Endothelial cell of umbilical vein (primary cell): Measurements from ENCODE around the gene FAM193B. TPM values are rescaled to one million over a fixed set of nuclear protein-coding genes. Genes with fewer than 3 reads are reported as not detected.

Source experiments
- BruUV-seq: library from RNA; stranded (reverse); fragments of 400-500 nt; replicated peaks from 2 replicates; lab custom pipeline; 2021; lab: Mats Ljungman, UMichigan
- CTCF ChIA-PET: fragments of 300-600, 350-600 bp; sonication (Branson Sonifier 250); formaldehyde crosslinking; loops from one replicate; lab custom pipeline; 2021; ENCODE audit warnings: antibody characterized with exemption, inconsistent platforms; lab: Charles Lee
- POLR2A ChIA-PET: fragments of 300-600, 350-600 bp; sonication (Branson Sonifier 250); formaldehyde crosslinking; loops from one replicate; lab custom pipeline; 2021; ENCODE audit warnings: antibody characterized with exemption, inconsistent platforms; lab: Charles Lee
- DNase-seq: peaks from one replicate; pipeline ENCODE4 v3.0.0-alpha.2; 2011; ENCODE audit warnings: low read depth, low spot score
- FAIRE-seq: peaks from 2 replicates; lab custom pipeline; 2011; peaks lifted over from hg19 to GRCh38; lab: Jason Lieb, UNC
- H2AFZ ChIP-seq: 2 replicates; pipeline ENCODE4 v1.6.0; 2012; ENCODE audit warnings: low read depth, low read length, control low read depth, inconsistent platforms
- H3K27ac ChIP-seq: 2 replicates; pipeline ENCODE4 v1.5.1; 2011; ENCODE audit warnings: low read depth, mild to moderate bottlenecking, control low read depth, low read length, moderate library complexity; ENCODE audit not compliant: insufficient read depth
- H3K27me3 ChIP-seq, 2 experiments: 2 replicates each; pipeline versions ENCODE4 v1.6.0 to v1.6.1; 2011; ENCODE audit warnings: low read length in 2 of 2, mixed read lengths in 1 of 2; ENCODE audit not compliant: control insufficient read depth in 2 of 2, insufficient read depth in 2 of 2
- H3K36me3 ChIP-seq, 2 experiments: 2 replicates in 1 of 2; 3 replicates in 1 of 2; pipeline ENCODE4 v1.5.1; 2011; ENCODE audit warnings: low read length in 2 of 2, mild to moderate bottlenecking in 1 of 2, moderate library complexity in 1 of 2; ENCODE audit not compliant: control insufficient read depth in 2 of 2, insufficient read depth in 2 of 2; ENCODE audit errors: extremely low read depth in 1 of 2
- H3K4me1 ChIP-seq: 3 replicates; pipeline ENCODE4 v1.5.1; 2011; ENCODE audit warnings: mild to moderate bottlenecking, low read length; ENCODE audit not compliant: control insufficient read depth, insufficient read depth; ENCODE audit errors: extremely low read depth
- H3K4me2 ChIP-seq: 2 replicates; pipeline ENCODE4 v1.6.1; 2011; ENCODE audit warnings: low read length, control low read depth, mixed read lengths; ENCODE audit not compliant: insufficient read depth
- H3K4me3 ChIP-seq, 3 experiments: fragments of 200-600 bp in 1 of 3; sonication (generic), shearing (Covaris generic) in 1 of 3; replicated peaks in 1 of 3; 2 replicates each; pipeline ENCODE4 v1.5.1; 2011 to 2016; ENCODE audit warnings: control low read depth in 3 of 3, low read length in 3 of 3, mild to moderate bottlenecking in 2 of 3, inconsistent platforms in 1 of 3, low read depth in 1 of 3, moderate library complexity in 1 of 3; ENCODE audit not compliant: insufficient read depth in 1 of 3
- H3K79me2 ChIP-seq: 2 replicates; pipeline ENCODE4 v1.6.0; 2012; ENCODE audit warnings: low read length, inconsistent platforms; ENCODE audit not compliant: control insufficient read depth, insufficient read depth
- H3K9ac ChIP-seq: replicated peaks from 2 replicates; pipeline ENCODE3; 2011; ENCODE audit warnings: low read length, control low read depth; ENCODE audit not compliant: insufficient read depth; ENCODE audit errors: extremely low read depth
- H3K9me1 ChIP-seq: replicated peaks from 3 replicates; pipeline ENCODE4 v1.6.0; 2011; ENCODE audit warnings: mild to moderate bottlenecking, low read length; ENCODE audit not compliant: control insufficient read depth, insufficient read depth; ENCODE audit errors: extremely low read depth
- H3K9me3 ChIP-seq: replicated peaks from 2 replicates; pipeline ENCODE4 v1.5.1; 2012; ENCODE audit warnings: low read length, inconsistent platforms; ENCODE audit not compliant: control insufficient read depth, insufficient read depth
- H4K20me1 ChIP-seq: replicated peaks from 2 replicates; pipeline ENCODE3; 2011; ENCODE audit warnings: mild to moderate bottlenecking, low read length; ENCODE audit not compliant: control insufficient read depth, insufficient read depth; ENCODE audit errors: extremely low read depth
- EZH2 ChIP-seq: IDR thresholded peaks from 2 replicates; pipeline ENCODE4 v1.6.1; 2012; ENCODE audit warnings: borderline replicate concordance, low read depth, mild to moderate bottlenecking, moderate library complexity, low read length, inconsistent platforms; ENCODE audit not compliant: severe bottlenecking
- FOS ChIP-seq: IDR thresholded peaks from 2 replicates; pipeline ENCODE4 v1.6.1; 2011; ENCODE audit warnings: mild to moderate bottlenecking, low read length, moderate library complexity, borderline replicate concordance; ENCODE audit not compliant: insufficient read depth
- GATA2 ChIP-seq: IDR thresholded peaks from 2 replicates; pipeline ENCODE4 v1.7.0; 2011; ENCODE audit warnings: low read depth, mild to moderate bottlenecking, moderate library complexity, mixed read lengths, low read length; ENCODE audit not compliant: insufficient read length, insufficient read depth
- JUN ChIP-seq: IDR thresholded peaks from 2 replicates; pipeline ENCODE4 v1.6.1; 2011; ENCODE audit warnings: borderline replicate concordance, low read depth; ENCODE audit not compliant: insufficient read length, insufficient read depth
- MAX ChIP-seq: IDR thresholded peaks from 2 replicates; pipeline ENCODE4 v1.6.1; 2011; ENCODE audit not compliant: insufficient read depth, insufficient read length
- MYC ChIP-seq: IDR thresholded peaks from one replicate; pipeline ENCODE4 v1.6.1; 2011; ENCODE audit warnings: mild to moderate bottlenecking, low read depth, low read length
- POLR2A ChIP-seq: IDR thresholded peaks from 2 replicates; pipeline ENCODE4 v1.6.1; 2012; ENCODE audit warnings: low read depth, mild to moderate bottlenecking, control low read depth, low read length
- POLR2AphosphoS5 ChIP-seq: IDR thresholded peaks from 2 replicates; pipeline ENCODE4 v1.6.1; 2012; ENCODE audit warnings: low read depth, mild to moderate bottlenecking, control low read depth, low read length, moderate library complexity; ENCODE audit not compliant: insufficient read depth
- dilution Hi-C: fragments of 300-500 bp; cut with MboI; formaldehyde crosslinking; loops from one replicate; pipeline ENCODE4 v1.15.0; 2019; ENCODE audit warnings: low sequenced_read_pairs; ENCODE audit not compliant: extremely low pct_ligation_motif_present
- intact Hi-C: fragments of 100-400 bp; cut with micrococcal nuclease; formaldehyde crosslinking; loops from one replicate; pipeline ENCODE4 v1.10.0; 2022
- polyA plus RNA-seq, 4 experiments: library from polyadenylated mRNA; depleted of rRNA in 3 of 4; stranded (reverse) in 3 of 4; unstranded in 1 of 4; fragments of >200 nt; gene quantifications; 2 replicates each; pipeline versions ENCODE4 v1.2.1 to v1.2.3, GENCODE V29; 2011 to 2012; ENCODE audit warnings: missing spikeins in 1 of 4
- total RNA-seq: library from RNA; stranded (reverse); gene quantifications from 2 replicates; pipeline ENCODE4 v1.2.3, GENCODE V29; 2021
- TF ChIP-seq, protein P1 (sequence below), 2 donors: IDR thresholded peaks; 1 replicate in 1 of 2; 2 replicates in 1 of 2; pipeline ENCODE4 v1.5.1; 2011; ENCODE audit warnings: low read length in 2 of 2, mild to moderate bottlenecking in 2 of 2, moderate library complexity in 2 of 2, control low read depth in 1 of 2, inconsistent platforms in 1 of 2, low read depth in 1 of 2; ENCODE audit not compliant: insufficient read depth in 1 of 2; ENCODE audit errors: extremely low read depth in 1 of 2

Gene FAM193B
- total and polyA plus RNA-seq, 2 donors (not counting 3 experiments of a cell fraction or from before 2014, with no cell fraction given), result 57.9 to 75.7 TPM

DNA sequence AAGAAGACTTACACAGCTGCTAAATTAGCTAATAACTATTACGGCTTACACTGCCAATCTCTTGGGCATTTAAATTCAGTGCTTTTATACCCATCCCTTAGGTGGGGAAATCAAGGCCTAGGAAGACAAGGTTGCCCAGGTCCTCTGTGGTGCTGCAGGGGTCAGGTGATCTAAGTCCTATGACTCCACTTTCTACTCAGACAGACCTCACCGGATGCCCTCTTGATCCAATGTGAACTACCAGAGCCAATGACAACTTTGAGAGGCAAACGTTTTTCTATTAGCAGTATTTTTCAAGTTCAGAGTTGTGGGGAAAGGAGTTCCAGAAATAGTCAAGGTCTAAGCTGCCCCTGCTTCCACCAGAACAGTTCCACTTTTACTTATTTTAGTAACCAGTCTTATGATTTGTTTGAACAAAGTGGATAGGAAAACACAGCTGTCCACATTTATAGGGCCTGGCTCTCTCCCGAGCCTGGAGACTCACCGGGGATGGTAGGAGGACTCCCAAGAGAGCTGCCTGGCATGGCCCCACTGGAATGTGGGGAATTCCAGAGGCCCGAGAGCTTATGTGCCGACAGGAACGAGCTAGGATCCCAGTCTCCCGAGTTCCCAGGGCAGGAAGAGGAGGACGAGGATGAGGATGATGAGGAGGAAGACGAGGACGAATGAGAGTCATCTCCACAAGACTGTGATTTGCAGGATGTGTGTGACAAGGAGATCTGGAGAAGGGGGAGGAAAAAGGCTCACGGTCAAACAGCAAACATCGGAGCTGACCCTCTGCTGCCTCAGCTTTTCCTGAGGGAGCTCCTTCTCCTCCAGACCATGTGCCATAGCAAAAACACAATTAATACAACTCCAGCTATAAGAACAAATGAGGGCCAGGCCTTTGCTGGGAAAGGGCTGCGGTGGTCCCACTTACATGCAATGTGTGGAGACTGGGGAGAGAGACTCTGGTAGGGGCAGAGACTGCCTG, 16.7 kb downstream of the FAM193B start:
- Histone ChIP-seq H3K27me3 (no peaks in the 10 kb centered on the region), H3K4me2 (no peak overlapping the region), H3K4me1 (no peaks in the 10 kb centered on the region), H3K9me3 (no peaks in the 10 kb centered on the region), H4K20me1 (no peaks in the 10 kb centered on the region), H3K9ac (no peak overlapping the region), H3K79me2 (peaks cover 23% of the 10 kb centered on the region), H3K36me3 (peaks cover 6 to 28% of the 10 kb centered on the region in 2 experiments), H3K9me1 (no peaks in the 10 kb centered on the region), H2AFZ (no peak overlapping the region), H3K27ac (no peak overlapping the region), H3K4me3 (no peak overlapping the region)
- FAIRE-seq (no peak), DNase-seq (peak; percentile 50)
- ChIA-PET CTCF (interaction anchor here (0.9 to 1.4 kb wide), 3 partner anchors 9 to 16 kb away, joined by 3 to 5 read pairs (median 5); no protein-coding TSS in a partner anchor), POLR2A (no interaction called here)
- no TSS peak for BruUV-seq
- intact Hi-C loops, result no loop called here
- TF ChIP-seq, protein P1, sequence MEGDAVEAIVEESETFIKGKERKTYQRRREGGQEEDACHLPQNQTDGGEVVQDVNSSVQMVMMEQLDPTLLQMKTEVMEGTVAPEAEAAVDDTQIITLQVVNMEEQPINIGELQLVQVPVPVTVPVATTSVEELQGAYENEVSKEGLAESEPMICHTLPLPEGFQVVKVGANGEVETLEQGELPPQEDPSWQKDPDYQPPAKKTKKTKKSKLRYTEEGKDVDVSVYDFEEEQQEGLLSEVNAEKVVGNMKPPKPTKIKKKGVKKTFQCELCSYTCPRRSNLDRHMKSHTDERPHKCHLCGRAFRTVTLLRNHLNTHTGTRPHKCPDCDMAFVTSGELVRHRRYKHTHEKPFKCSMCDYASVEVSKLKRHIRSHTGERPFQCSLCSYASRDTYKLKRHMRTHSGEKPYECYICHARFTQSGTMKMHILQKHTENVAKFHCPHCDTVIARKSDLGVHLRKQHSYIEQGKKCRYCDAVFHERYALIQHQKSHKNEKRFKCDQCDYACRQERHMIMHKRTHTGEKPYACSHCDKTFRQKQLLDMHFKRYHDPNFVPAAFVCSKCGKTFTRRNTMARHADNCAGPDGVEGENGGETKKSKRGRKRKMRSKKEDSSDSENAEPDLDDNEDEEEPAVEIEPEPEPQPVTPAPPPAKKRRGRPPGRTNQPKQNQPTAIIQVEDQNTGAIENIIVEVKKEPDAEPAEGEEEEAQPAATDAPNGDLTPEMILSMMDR (IDR thresholded peaks at IDR 0.05; ENCODE audit: extremely low read depth in 1 of 2, insufficient read depth in 1 of 2, low read depth in 1 of 2, low read length in 2 of 2), result no peak
- no peak for TF ChIP-seq MYC
- no peak for TF ChIP-seq POLR2AphosphoS5
- TF ChIP-seq JUN, result no peak
- no peak for TF ChIP-seq GATA2
- TF ChIP-seq POLR2A, result no peak
- no peak for TF ChIP-seq MAX
- no peak for TF ChIP-seq FOS
- no peak for TF ChIP-seq EZH2
- dilution Hi-C loops, result no loop called here
